Keratinocyte (primary cell): ENCODE data around the gene DRD5. TPM values are rescaled to one million over a fixed set of nuclear protein-coding genes. Genes with fewer than 3 reads are reported as not detected.

ENCODE experiments used
- DNase-seq: peaks from one replicate; pipeline ENCODE4 v3.0.0-alpha.2; 2011; ENCODE audit warnings: low read depth, missing footprints, low spot score
- FAIRE-seq: peaks from 2 replicates; lab custom pipeline; 2011; peaks lifted over from hg19 to GRCh38; lab: Jason Lieb, UNC
- H2AFZ ChIP-seq: 2 replicates; pipeline ENCODE4 v1.6.0; 2012; ENCODE audit warnings: low read length, control low read depth, inconsistent platforms; ENCODE audit not compliant: control insufficient read depth
- H3K27ac ChIP-seq: 2 replicates; pipeline ENCODE4 v1.5.1; 2011; ENCODE audit warnings: low read length; ENCODE audit not compliant: control insufficient read depth, insufficient read depth
- H3K27me3 ChIP-seq: 3 replicates; pipeline ENCODE4 v1.6.0; 2011; ENCODE audit warnings: low read length; ENCODE audit not compliant: control insufficient read depth, insufficient read depth; ENCODE audit errors: extremely low read depth
- H3K36me3 ChIP-seq, 2 experiments: 2 replicates in 1 of 2; 3 replicates in 1 of 2; pipeline ENCODE4 v1.5.1; 2011; ENCODE audit warnings: low read length in 2 of 2, mild to moderate bottlenecking in 1 of 2; ENCODE audit not compliant: control insufficient read depth in 2 of 2, insufficient read depth in 2 of 2; ENCODE audit errors: extremely low read depth in 1 of 2
- H3K4me1 ChIP-seq: 3 replicates; pipeline ENCODE4 v1.5.1; 2011; ENCODE audit warnings: low read length; ENCODE audit not compliant: control insufficient read depth, insufficient read depth; ENCODE audit errors: extremely low read depth
- H3K4me2 ChIP-seq: 3 replicates; pipeline ENCODE4 v1.6.0; 2011; ENCODE audit warnings: low read depth, low read length; ENCODE audit not compliant: control insufficient read depth, insufficient read depth; ENCODE audit errors: extremely low read depth
- H3K4me3 ChIP-seq, 3 experiments: fragments of 200-600 bp in 1 of 3; sonication (generic) in 1 of 3; 2 replicates in 2 of 3; 3 replicates in 1 of 3; pipeline ENCODE4 v1.5.1; 2011 to 2016; ENCODE audit warnings: low read length in 3 of 3, mild to moderate bottlenecking in 3 of 3, control low read depth in 2 of 3, inconsistent platforms in 1 of 3, low read depth in 1 of 3, mixed read lengths in 1 of 3, mixed run types in 1 of 3, moderate library complexity in 1 of 3; ENCODE audit not compliant: control insufficient read depth in 2 of 3, insufficient read depth in 2 of 3; ENCODE audit errors: extremely low read depth in 1 of 3
- H3K79me2 ChIP-seq: 2 replicates; pipeline ENCODE4 v1.6.0; 2012; ENCODE audit warnings: low read length; ENCODE audit not compliant: control insufficient read depth, insufficient read depth
- H3K9ac ChIP-seq: 3 replicates; pipeline ENCODE4 v1.6.0; 2011; ENCODE audit warnings: low read length; ENCODE audit not compliant: control insufficient read depth, insufficient read depth; ENCODE audit errors: extremely low read depth
- H3K9me1 ChIP-seq: 3 replicates; pipeline ENCODE4 v1.6.0; 2011; ENCODE audit warnings: low read length; ENCODE audit not compliant: control insufficient read depth, insufficient read depth; ENCODE audit errors: extremely low read depth
- H3K9me3 ChIP-seq: 2 replicates; pipeline ENCODE4 v1.5.1; 2012; ENCODE audit warnings: low read depth, low read length; ENCODE audit not compliant: control insufficient read depth
- H4K20me1 ChIP-seq: 3 replicates; pipeline ENCODE4 v1.6.0; 2011; ENCODE audit warnings: low read length; ENCODE audit not compliant: control insufficient read depth, insufficient read depth; ENCODE audit errors: extremely low read depth
- EZH2 ChIP-seq: IDR thresholded peaks from one replicate; pipeline ENCODE4 v1.6.1; 2012; ENCODE audit warnings: inconsistent platforms, mild to moderate bottlenecking, low read length, moderate library complexity
- dilution Hi-C: fragments of 300-500 bp; cut with MboI; formaldehyde crosslinking; loops from one replicate; pipeline ENCODE4 v1.7.0; 2020; ENCODE audit warnings: low sequenced_read_pairs; ENCODE audit not compliant: extremely low pct_ligation_motif_present
- polyA plus RNA-seq, 5 experiments: library from polyadenylated mRNA; depleted of rRNA in 3 of 5; stranded (reverse) in 3 of 5; stranded (forward) in 1 of 5; unstranded in 1 of 5; fragments of >200 nt; gene quantifications; 1 replicate in 1 of 5; 2 replicates in 3 of 5; 3 replicates in 1 of 5; pipeline versions ENCODE4 v1.2.1 to v1.2.3, GENCODE V29; 2011 to 2012; ENCODE audit warnings: missing spikeins in 2 of 5, low read depth in 1 of 5, low replicate concordance in 1 of 5
- TF ChIP-seq, protein P1 (sequence below), 3 experiments: IDR thresholded peaks in 1 of 3; conservative IDR thresholded peaks in 1 of 3; optimal IDR thresholded peaks in 1 of 3; 2 replicates in 2 of 3; 3 replicates in 1 of 3; pipeline versions ENCODE3 to v1.5.1; 2011; ENCODE audit warnings: low read length in 3 of 3, mild to moderate bottlenecking in 3 of 3, moderate library complexity in 2 of 3, control low read depth in 1 of 3, inconsistent platforms in 1 of 3; ENCODE audit not compliant: insufficient read depth in 2 of 3; ENCODE audit errors: extremely low read depth in 1 of 3

DRD5 gene
- polyA plus RNA-seq, 1 donor (not counting 4 experiments of a cell fraction or from before 2014, with no cell fraction given), result not detected

DNA sequence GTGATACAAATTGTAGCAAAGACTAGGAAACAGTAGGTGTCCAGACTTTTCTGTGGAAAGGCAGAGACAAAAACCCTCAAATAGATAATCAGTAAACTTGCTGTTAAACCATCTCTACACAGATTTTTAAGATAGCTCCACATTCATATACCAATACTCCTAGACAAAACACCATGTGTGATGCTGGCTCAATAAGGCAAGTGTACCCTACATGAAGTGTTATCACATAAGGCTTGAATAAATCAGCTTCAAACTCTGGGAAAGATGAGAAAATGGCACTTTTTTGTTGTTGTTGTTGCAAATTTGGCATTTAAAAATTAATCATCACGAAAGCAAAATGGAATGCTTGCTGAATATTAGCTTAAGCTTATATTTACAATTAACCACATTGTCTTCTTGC is 45.1 kb downstream of the DRD5 start:
- no peak for FAIRE-seq

DNA sequence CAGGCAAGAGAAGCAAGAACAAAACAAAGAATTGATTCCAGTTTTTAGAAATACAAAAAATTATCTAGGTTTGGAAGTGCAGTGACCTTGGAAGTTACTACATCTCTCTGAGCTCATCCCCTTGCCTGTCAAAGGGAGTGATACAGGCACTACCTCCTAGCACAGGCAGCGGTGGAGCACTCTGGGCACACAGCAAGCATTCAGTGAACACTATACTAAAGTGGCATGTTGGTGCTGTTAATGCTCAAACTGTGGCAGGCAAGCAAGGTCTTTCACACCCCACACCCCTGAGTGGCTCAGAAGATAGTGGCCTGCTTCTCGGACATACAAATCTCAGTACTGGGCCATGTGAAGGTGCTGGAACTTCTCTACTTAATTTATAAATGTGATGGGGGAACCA is 51.2 kb downstream of the DRD5 start:
- Histone ChIP-seq H3K27ac (no peak overlapping the region), H3K4me2 (no peak overlapping the region), H2AFZ (no peak overlapping the region), H3K4me3 (no peak overlapping the region), H3K4me1 (no peaks in the 10 kb centered on the region), H3K27me3 (no peaks in the 10 kb centered on the region), H3K36me3 (peaks cover 7 to 15% of the 10 kb centered on the region in 2 experiments), H3K9ac (no peak overlapping the region), H3K79me2 (no peaks in the 10 kb centered on the region), H4K20me1 (no peaks in the 10 kb centered on the region), H3K9me1 (no peaks in the 10 kb centered on the region), H3K9me3 (no peaks in the 10 kb centered on the region)
- DNase-seq, result no peak
- TF ChIP-seq, protein P1, sequence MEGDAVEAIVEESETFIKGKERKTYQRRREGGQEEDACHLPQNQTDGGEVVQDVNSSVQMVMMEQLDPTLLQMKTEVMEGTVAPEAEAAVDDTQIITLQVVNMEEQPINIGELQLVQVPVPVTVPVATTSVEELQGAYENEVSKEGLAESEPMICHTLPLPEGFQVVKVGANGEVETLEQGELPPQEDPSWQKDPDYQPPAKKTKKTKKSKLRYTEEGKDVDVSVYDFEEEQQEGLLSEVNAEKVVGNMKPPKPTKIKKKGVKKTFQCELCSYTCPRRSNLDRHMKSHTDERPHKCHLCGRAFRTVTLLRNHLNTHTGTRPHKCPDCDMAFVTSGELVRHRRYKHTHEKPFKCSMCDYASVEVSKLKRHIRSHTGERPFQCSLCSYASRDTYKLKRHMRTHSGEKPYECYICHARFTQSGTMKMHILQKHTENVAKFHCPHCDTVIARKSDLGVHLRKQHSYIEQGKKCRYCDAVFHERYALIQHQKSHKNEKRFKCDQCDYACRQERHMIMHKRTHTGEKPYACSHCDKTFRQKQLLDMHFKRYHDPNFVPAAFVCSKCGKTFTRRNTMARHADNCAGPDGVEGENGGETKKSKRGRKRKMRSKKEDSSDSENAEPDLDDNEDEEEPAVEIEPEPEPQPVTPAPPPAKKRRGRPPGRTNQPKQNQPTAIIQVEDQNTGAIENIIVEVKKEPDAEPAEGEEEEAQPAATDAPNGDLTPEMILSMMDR (optimal IDR thresholded peaks at IDR 0.05 in 1 of 3, IDR thresholded peaks at IDR 0.05 in 1 of 3, conservative IDR thresholded peaks at IDR 0.05 in 1 of 3; ENCODE audit: extremely low read depth in 1 of 3, insufficient read depth in 2 of 3, low read length in 3 of 3), result no peak
- TF ChIP-seq EZH2, result no peak
- dilution Hi-C loops, result no loop called here
- no peak for FAIRE-seq

More for the DNA sequence above, 45.1 kb downstream of the DRD5 start:
- Histone ChIP-seq H3K9ac (no peak overlapping the region), H4K20me1 (no peaks in the 10 kb centered on the region), H3K9me1 (no peaks in the 10 kb centered on the region), H3K4me2 (no peak overlapping the region), H3K36me3 (peaks cover 0 to 5% of the 10 kb centered on the region in 2 experiments), H3K79me2 (no peaks in the 10 kb centered on the region), H2AFZ (no peak overlapping the region), H3K27ac (no peak overlapping the region), H3K4me3 (no peak overlapping the region), H3K9me3 (no peaks in the 10 kb centered on the region), H3K4me1 (no peaks in the 10 kb centered on the region), H3K27me3 (no peaks in the 10 kb centered on the region)
- DNase-seq, result no peak
- dilution Hi-C loops, result no loop called here
- TF ChIP-seq EZH2, result no peak
- TF ChIP-seq, protein P1 (optimal IDR thresholded peaks at IDR 0.05 in 1 of 3, IDR thresholded peaks at IDR 0.05 in 1 of 3, conservative IDR thresholded peaks at IDR 0.05 in 1 of 3; ENCODE audit: extremely low read depth in 1 of 3, insufficient read depth in 2 of 3, low read length in 3 of 3), result no peak
